OCI-LY7 (cell line): ENCODE results near the gene HMG20B. TPM values are rescaled to one million over a fixed set of nuclear protein-coding genes. Genes with fewer than 3 reads are reported as not detected.

ENCODE experiments used
- BruUV-seq: library from RNA; stranded (reverse); fragments of 400-500 nt; replicated peaks from 2 replicates; lab custom pipeline; 2021; lab: Mats Ljungman, UMichigan
- CTCF ChIA-PET: fragments of 300-600 bp; sonication (Branson Sonifier 250); formaldehyde crosslinking; loops from one replicate; lab custom pipeline; 2022; ENCODE audit warnings: antibody characterized with exemption; ENCODE audit not compliant: unreplicated experiment; lab: Charles Lee
- POLR2A ChIA-PET: fragments of 300-600 bp; sonication (Branson Sonifier 250); formaldehyde crosslinking; loops from one replicate; lab custom pipeline; 2022; ENCODE audit warnings: antibody characterized with exemption; lab: Charles Lee
- DNase-seq: peaks from one replicate; pipeline ENCODE4 v3.0.0-alpha.2; 2015; ENCODE audit warnings: low spot score
- H2AFZ ChIP-seq: fragments of 200-600 bp; sonication (generic), shearing (Covaris generic); 2 replicates; pipeline ENCODE4 v1.6.1; 2014; ENCODE audit warnings: mild to moderate bottlenecking, antibody characterized with exemption, low read length, moderate library complexity
- H3K27ac ChIP-seq: fragments of 200-600 bp; sonication (generic); 2 replicates; pipeline ENCODE4 v1.5.1; 2014; ENCODE audit warnings: mixed run types, low read depth, mild to moderate bottlenecking, moderate library complexity, low read length, inconsistent platforms; ENCODE audit not compliant: poor library complexity, severe bottlenecking
- H3K36me3 ChIP-seq: fragments of 200-600 bp; sonication (generic); 2 replicates; pipeline ENCODE4 v1.6.1; 2014; ENCODE audit warnings: mild to moderate bottlenecking, antibody characterized with exemption, low read length, moderate library complexity, mixed read lengths; ENCODE audit not compliant: insufficient read depth
- H3K4me1 ChIP-seq: fragments of 200-600 bp; sonication (generic); 2 replicates; pipeline ENCODE4 v1.5.1; 2014; ENCODE audit warnings: mild to moderate bottlenecking, low read length; ENCODE audit not compliant: insufficient read depth, poor library complexity, severe bottlenecking
- H3K4me2 ChIP-seq: fragments of 200-600 bp; sonication (generic); 2 replicates; pipeline ENCODE4 v1.6.1; 2014; ENCODE audit warnings: mild to moderate bottlenecking, low read length
- H3K4me3 ChIP-seq: fragments of 200-600 bp; sonication (generic); 2 replicates; pipeline ENCODE4 v1.5.1; 2014; ENCODE audit warnings: mild to moderate bottlenecking, low read depth, low read length; ENCODE audit not compliant: poor library complexity, severe bottlenecking
- H3K79me2 ChIP-seq: fragments of 200-600 bp; sonication (generic); 2 replicates; pipeline ENCODE4 v1.6.1; 2016; ENCODE audit warnings: low read depth, mild to moderate bottlenecking, low read length, moderate library complexity, mixed read lengths; ENCODE audit not compliant: insufficient read depth
- H3K9me2 ChIP-seq: fragments of 200-600 bp; sonication (generic); 2 replicates; pipeline ENCODE4 v1.6.1; 2016; ENCODE audit warnings: mild to moderate bottlenecking, low read length, mixed read lengths; ENCODE audit not compliant: insufficient read depth
- H3K9me3 ChIP-seq: fragments of 200-600 bp; sonication (generic); 2 replicates; pipeline ENCODE4 v1.6.1; 2014; ENCODE audit warnings: mild to moderate bottlenecking, mixed run types, low read length, mixed read lengths
- H4K20me1 ChIP-seq: fragments of 200-600 bp; sonication (generic); 2 replicates; pipeline ENCODE4 v1.6.1; 2014; ENCODE audit warnings: mild to moderate bottlenecking, antibody characterized with exemption, low read length, moderate library complexity, mixed read lengths; ENCODE audit not compliant: insufficient read depth
- CTCF ChIP-seq: fragments of 200-600 bp; sonication (generic); conservative IDR thresholded peaks from 2 replicates; pipeline ENCODE4 v1.5.1; 2014; ENCODE audit warnings: mild to moderate bottlenecking, antibody characterized with exemption, low read length, moderate library complexity, mixed read lengths
- EZH2phosphoT487 ChIP-seq: fragments of 200-600 bp; sonication (generic); IDR thresholded peaks from 2 replicates; pipeline ENCODE4 v1.6.1; 2018; ENCODE audit warnings: low read depth, borderline replicate concordance, mild to moderate bottlenecking, mixed run types, antibody characterized with exemption, low read length, moderate library complexity, mixed read lengths
- intact Hi-C: fragments of 100-400 bp; cut with micrococcal nuclease; formaldehyde crosslinking; loops from one replicate; pipeline ENCODE4 v1.10.0; 2022; ENCODE audit not compliant: unreplicated experiment
- total RNA-seq, 2 experiments: library from RNA; depleted of rRNA in 1 of 2; stranded (reverse); fragments of >200 nt in 1 of 2; shearing (Covaris generic) in 1 of 2; gene quantifications; 2 replicates each; pipeline ENCODE4 v1.2.3, GENCODE V29; 2014 to 2022

Gene HMG20B
- total RNA-seq, 2 experiments from 2014 or later, result 91.0 to 119 TPM

GRCh38 chr19:3615524-3616135 is 42.9 kb downstream of the HMG20B start:
- Histone ChIP-seq H3K36me3 (peaks cover 38% of the 10 kb centered on the region), H3K4me3 (no peak overlapping the region), H4K20me1 (no peaks in the 10 kb centered on the region), H3K27ac (no peak overlapping the region), H3K79me2 (no peaks in the 10 kb centered on the region), H2AFZ (no peak overlapping the region), H3K9me3 (no peaks in the 10 kb centered on the region), H3K9me2 (no peaks in the 10 kb centered on the region), H3K4me2 (no peak overlapping the region), H3K4me1 (no peaks in the 10 kb centered on the region)
- intact Hi-C loops, result loop anchor here (5.0 kb wide), 1 partner anchor 68 kb away; no protein-coding TSS in a partner anchor
- BruUV-seq, result no TSS peak
- TF ChIP-seq CTCF (no peak), EZH2phosphoT487 (no peak)
- DNase-seq, result no peak
- ChIA-PET CTCF (no interaction called here), POLR2A (no interaction called here)

- CTCF ChIA-PET, result interaction anchor here (0.6 kb wide), 1 partner anchor 342 kb away, joined by 11 read pairs; no protein-coding TSS in a partner anchor
These were observed 44.7 kb downstream of the HMG20B start for GRCh38 chr19:3617463-3617862.

More at GRCh38 chr19:3617463-3617862, 44.7 kb downstream of the HMG20B start:
- Histone ChIP-seq H3K4me1 (no peaks in the 10 kb centered on the region), H3K9me2 (no peaks in the 10 kb centered on the region), H3K27ac (no peak overlapping the region), H4K20me1 (no peaks in the 10 kb centered on the region), H3K79me2 (no peaks in the 10 kb centered on the region), H3K4me3 (no peak overlapping the region), H3K9me3 (no peaks in the 10 kb centered on the region), H3K36me3 (peaks cover 36% of the 10 kb centered on the region), H2AFZ (no peak overlapping the region), H3K4me2 (no peak overlapping the region)
- BruUV-seq, result no TSS peak
- TF ChIP-seq CTCF, result no peak
- no peak for TF ChIP-seq EZH2phosphoT487
- intact Hi-C loops, result loop anchor here (5.0 kb wide), 1 partner anchor 70 kb away; no protein-coding TSS in a partner anchor
- DNase-seq, result no peak
- POLR2A ChIA-PET, result no interaction called here
